K562 (cell line): ENCODE measurements around the gene TIMP1. TPM values are rescaled to one million over a fixed set of nuclear protein-coding genes. Genes with fewer than 3 reads are reported as not detected.

Experiments
- ATAC-seq: fragments of 200-7000 bp; cut with Tn5 transposase; 3 replicates; pipeline ENCODE4 v1.9.1; 2020; ENCODE audit warnings: moderate library complexity
- BruUV-seq: library from RNA; stranded (reverse); fragments of 400-500 nt; replicated peaks from 2 replicates; lab custom pipeline; 2021; lab: Mats Ljungman, UMichigan
- CTCF ChIA-PET: fragments of 300-600 bp; formaldehyde crosslinking; extraction: SDS; loops from one replicate; lab custom pipeline; 2021; ENCODE audit warnings: low intra/inter-chr PET ratio; lab: Yijun Ruan, JAX
- POLR2A ChIA-PET: fragments of 300-600, 350-650 bp; sonication (Branson Sonifier 250); formaldehyde crosslinking; extraction: SDS; loops from one replicate; lab custom pipeline; 2021; ENCODE audit warnings: antibody characterized with exemption, inconsistent platforms; lab: Yijun Ruan, JAX
- DNase-seq, 4 experiments: peaks; one replicate each; pipeline versions ENCODE4 v3.0.0 to v3.0.0-alpha.2; 2011 to 2018; ENCODE audit warnings: low spot score in 3 of 4, mixed read lengths in 3 of 4; ENCODE audit errors: extremely low read depth in 1 of 4
- FAIRE-seq: peaks from 2 replicates; lab custom pipeline; 2011; peaks lifted over from hg19 to GRCh38; lab: Jason Lieb, UNC
- H2AFZ ChIP-seq: 2 replicates; pipeline ENCODE4 v1.6.0; 2011; ENCODE audit warnings: low read depth, low read length, control low read depth, inconsistent platforms
- H3K27ac ChIP-seq: fragments of 200-600 bp; 3 replicates; pipeline ENCODE4 v1.8.0; 2011; ENCODE audit warnings: low read depth, mild to moderate bottlenecking, control low read depth, inconsistent platforms, low read length, moderate library complexity, mixed read lengths; ENCODE audit errors: extremely low read depth
- H3K27me3 ChIP-seq, 2 experiments: fragments of 300-600 bp in 1 of 2; 2 replicates in 1 of 2; 3 replicates in 1 of 2; pipeline versions ENCODE4 v1.6.0 to v1.8.0; 2011; ENCODE audit warnings: inconsistent platforms in 2 of 2, low read length in 2 of 2, mild to moderate bottlenecking in 1 of 2, mixed read lengths in 1 of 2, moderate library complexity in 1 of 2; ENCODE audit not compliant: control insufficient read depth in 2 of 2, insufficient read depth in 2 of 2
- H3K36me3 ChIP-seq: fragments of 300-600 bp; 3 replicates; pipeline ENCODE4 v1.8.0; 2011; ENCODE audit warnings: mild to moderate bottlenecking, low read length, inconsistent platforms; ENCODE audit not compliant: control insufficient read depth, insufficient read depth
- H3K4me1 ChIP-seq, 2 experiments: fragments of 200-600 bp in 1 of 2; replicated peaks in 1 of 2; 2 replicates in 1 of 2; 3 replicates in 1 of 2; pipeline versions ENCODE4 v1.5.1 to v1.8.0; 2011; ENCODE audit warnings: inconsistent platforms in 2 of 2, low read length in 2 of 2, mild to moderate bottlenecking in 1 of 2, mixed read lengths in 1 of 2, moderate library complexity in 1 of 2; ENCODE audit not compliant: control insufficient read depth in 2 of 2, insufficient read depth in 2 of 2
- H3K4me2 ChIP-seq: 2 replicates; pipeline ENCODE4 v1.6.1; 2011; ENCODE audit warnings: low read length, control low read depth, inconsistent platforms, mixed read lengths; ENCODE audit not compliant: insufficient read depth
- H3K4me3 ChIP-seq: fragments of 200-600 bp; sonication (generic), shearing (Covaris generic); 2 replicates; pipeline ENCODE4 v1.5.1; 2016; ENCODE audit warnings: control low read depth, inconsistent platforms
- H3K79me2 ChIP-seq: fragments of 200-600 bp; 3 replicates; pipeline ENCODE4 v1.8.0; 2011; ENCODE audit warnings: low read length, inconsistent platforms; ENCODE audit not compliant: control insufficient read depth, insufficient read depth
- H3K9ac ChIP-seq, 2 experiments: 2 replicates each; pipeline versions ENCODE4 v1.6.0 to v1.6.1; 2011; ENCODE audit warnings: low read depth in 2 of 2, low read length in 2 of 2, control low read depth in 1 of 2, inconsistent platforms in 1 of 2, mild to moderate bottlenecking in 1 of 2, mixed read lengths in 1 of 2; ENCODE audit not compliant: insufficient read depth in 1 of 2
- H3K9me1 ChIP-seq: one replicate; pipeline ENCODE4 v1.6.0; 2011; ENCODE audit warnings: inconsistent platforms, mild to moderate bottlenecking, low read length, moderate library complexity; ENCODE audit not compliant: control insufficient read depth, insufficient read depth
- H3K9me3 ChIP-seq: replicated peaks from 2 replicates; pipeline ENCODE4 v1.5.1; 2011; ENCODE audit warnings: low read depth, low read length, inconsistent platforms; ENCODE audit not compliant: control insufficient read depth, insufficient read depth
- H4K20me1 ChIP-seq: replicated peaks from 2 replicates; pipeline ENCODE4 v1.6.1; 2011; ENCODE audit warnings: low read length, inconsistent platforms, mixed read lengths; ENCODE audit not compliant: control insufficient read depth, insufficient read depth
- CAMTA2 ChIP-seq: fragments of 250-450 bp; sonication (Bioruptor Pico); conservative IDR thresholded peaks from 2 replicates; pipeline ENCODE4 v1.5.1; 2022
- SIN3B ChIP-seq: fragments of 450-650 bp; IDR thresholded peaks from 2 replicates; pipeline ENCODE4 v1.6.1; 2017; ENCODE audit warnings: low read depth, mild to moderate bottlenecking, moderate library complexity
- SNRNP70 ChIP-seq: fragments of 200-400 bp; formaldehyde crosslinking; optimal IDR thresholded peaks from 2 replicates; pipeline ENCODE3; 2017; ENCODE audit warnings: low read depth, low read length
- U2AF1 ChIP-seq: fragments of 200-400 bp; formaldehyde crosslinking; optimal IDR thresholded peaks from 2 replicates; pipeline ENCODE3; 2017; ENCODE audit warnings: mild to moderate bottlenecking, low read depth, low read length, moderate library complexity
- ZFX ChIP-seq: sonication (generic); formaldehyde crosslinking; IDR thresholded peaks from 2 replicates; pipeline ENCODE4 v1.8.0; 2022; ENCODE audit warnings: mild to moderate bottlenecking, missing genetic modification reagents, moderate library complexity
- ZNF232 ChIP-seq: sonication (generic); formaldehyde crosslinking; IDR thresholded peaks from 2 replicates; pipeline ENCODE4 v1.8.0; 2022; ENCODE audit warnings: mild to moderate bottlenecking, missing genetic modification reagents
- WGBS: fragments of 100-300 bp; shearing (Covaris generic); methylation state at CpG from one replicate; pipeline ENCODE4 v1.1.6; 2016; ENCODE audit warnings: low coverage, mixed read lengths; ENCODE audit not compliant: insufficient coverage; ENCODE audit errors: missing lambda C conversion rate; 5-methylcytosine and 5-hydroxymethylcytosine counted together
- in situ Hi-C: fragments of 300-500 bp; cut with MboI; formaldehyde crosslinking; loops from 4 replicates; pipeline ENCODE4 v1.15.0; 2018; ENCODE audit warnings: inconsistent platforms, mixed read lengths
- intact Hi-C: fragments of 100-400 bp; cut with micrococcal nuclease; formaldehyde crosslinking; loops from 2 replicates; pipeline ENCODE4 v1.14.2; 2022
- polyA plus RNA-seq, 8 experiments: library from polyadenylated mRNA; depleted of rRNA in 4 of 8; stranded (reverse) in 5 of 8; unstranded in 3 of 8; fragments of >200 nt; fragmentation: Nextera tagmentation in 2 of 8; fragmentation: Illumina TruSeq in 1 of 8; extraction: Ambion mirVana in 2 of 8; extraction: Trizol in 1 of 8; gene quantifications; 2 replicates each; pipeline versions ENCODE4 v1.2.1 to v1.2.3, GENCODE V29; 2011 to 2014; ENCODE audit warnings: inconsistent platforms in 1 of 8, missing spikeins in 1 of 8
- total RNA-seq, 7 experiments: library from RNA; depleted of rRNA in 6 of 7; stranded (reverse); fragments of >200 nt in 6 of 7; fragmentation: Illumina TruSeq in 2 of 7; extraction: Trizol in 2 of 7; gene quantifications; 2 replicates each; pipeline versions ENCODE4 v1.2.1 to v1.2.3, GENCODE V29; 2011 to 2021; ENCODE audit warnings: low replicate concordance in 1 of 7
- TF ChIP-seq, protein P1 (sequence below): fragments of 200-600 bp; sonication (generic); IDR thresholded peaks from one replicate; pipeline ENCODE4 v1.6.1; 2012; ENCODE audit warnings: mild to moderate bottlenecking, low read depth, low read length, inconsistent platforms

The TIMP1 gene
- total and polyA plus RNA-seq, 9 of the 15 experiments (the other 6 are each of a cell fraction or from before 2014, with no cell fraction given), result 115 to 699 (median 273) TPM

DNA sequence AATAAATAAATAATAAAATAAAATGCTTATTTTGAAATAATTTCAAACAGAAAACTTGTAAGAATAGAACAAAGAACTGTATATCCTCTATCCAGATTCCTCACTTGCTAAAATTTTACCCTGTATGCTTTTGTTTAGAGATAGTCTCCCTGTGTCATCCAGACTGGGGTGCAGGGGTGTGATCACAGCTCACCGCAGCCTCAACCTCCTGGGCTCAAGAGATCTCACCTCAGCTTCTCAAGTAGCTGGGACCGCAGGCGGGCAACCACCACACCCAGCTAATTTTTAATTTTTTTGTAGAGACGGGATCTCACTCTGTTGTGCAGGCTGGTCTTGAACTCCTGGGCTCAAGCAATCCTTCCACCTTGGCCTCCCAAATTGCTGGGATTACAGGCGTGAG, 38.7 kb upstream of the TIMP1 start:
- TF ChIP-seq U2AF1 (no peak), SIN3B (no peak), ZNF232 (CRISPR knock-in tag) (no peak), CAMTA2 (CRISPR knock-in tag) (no peak), ZFX (no peak), SNRNP70 (no peak)
- TF ChIP-seq, protein P1, sequence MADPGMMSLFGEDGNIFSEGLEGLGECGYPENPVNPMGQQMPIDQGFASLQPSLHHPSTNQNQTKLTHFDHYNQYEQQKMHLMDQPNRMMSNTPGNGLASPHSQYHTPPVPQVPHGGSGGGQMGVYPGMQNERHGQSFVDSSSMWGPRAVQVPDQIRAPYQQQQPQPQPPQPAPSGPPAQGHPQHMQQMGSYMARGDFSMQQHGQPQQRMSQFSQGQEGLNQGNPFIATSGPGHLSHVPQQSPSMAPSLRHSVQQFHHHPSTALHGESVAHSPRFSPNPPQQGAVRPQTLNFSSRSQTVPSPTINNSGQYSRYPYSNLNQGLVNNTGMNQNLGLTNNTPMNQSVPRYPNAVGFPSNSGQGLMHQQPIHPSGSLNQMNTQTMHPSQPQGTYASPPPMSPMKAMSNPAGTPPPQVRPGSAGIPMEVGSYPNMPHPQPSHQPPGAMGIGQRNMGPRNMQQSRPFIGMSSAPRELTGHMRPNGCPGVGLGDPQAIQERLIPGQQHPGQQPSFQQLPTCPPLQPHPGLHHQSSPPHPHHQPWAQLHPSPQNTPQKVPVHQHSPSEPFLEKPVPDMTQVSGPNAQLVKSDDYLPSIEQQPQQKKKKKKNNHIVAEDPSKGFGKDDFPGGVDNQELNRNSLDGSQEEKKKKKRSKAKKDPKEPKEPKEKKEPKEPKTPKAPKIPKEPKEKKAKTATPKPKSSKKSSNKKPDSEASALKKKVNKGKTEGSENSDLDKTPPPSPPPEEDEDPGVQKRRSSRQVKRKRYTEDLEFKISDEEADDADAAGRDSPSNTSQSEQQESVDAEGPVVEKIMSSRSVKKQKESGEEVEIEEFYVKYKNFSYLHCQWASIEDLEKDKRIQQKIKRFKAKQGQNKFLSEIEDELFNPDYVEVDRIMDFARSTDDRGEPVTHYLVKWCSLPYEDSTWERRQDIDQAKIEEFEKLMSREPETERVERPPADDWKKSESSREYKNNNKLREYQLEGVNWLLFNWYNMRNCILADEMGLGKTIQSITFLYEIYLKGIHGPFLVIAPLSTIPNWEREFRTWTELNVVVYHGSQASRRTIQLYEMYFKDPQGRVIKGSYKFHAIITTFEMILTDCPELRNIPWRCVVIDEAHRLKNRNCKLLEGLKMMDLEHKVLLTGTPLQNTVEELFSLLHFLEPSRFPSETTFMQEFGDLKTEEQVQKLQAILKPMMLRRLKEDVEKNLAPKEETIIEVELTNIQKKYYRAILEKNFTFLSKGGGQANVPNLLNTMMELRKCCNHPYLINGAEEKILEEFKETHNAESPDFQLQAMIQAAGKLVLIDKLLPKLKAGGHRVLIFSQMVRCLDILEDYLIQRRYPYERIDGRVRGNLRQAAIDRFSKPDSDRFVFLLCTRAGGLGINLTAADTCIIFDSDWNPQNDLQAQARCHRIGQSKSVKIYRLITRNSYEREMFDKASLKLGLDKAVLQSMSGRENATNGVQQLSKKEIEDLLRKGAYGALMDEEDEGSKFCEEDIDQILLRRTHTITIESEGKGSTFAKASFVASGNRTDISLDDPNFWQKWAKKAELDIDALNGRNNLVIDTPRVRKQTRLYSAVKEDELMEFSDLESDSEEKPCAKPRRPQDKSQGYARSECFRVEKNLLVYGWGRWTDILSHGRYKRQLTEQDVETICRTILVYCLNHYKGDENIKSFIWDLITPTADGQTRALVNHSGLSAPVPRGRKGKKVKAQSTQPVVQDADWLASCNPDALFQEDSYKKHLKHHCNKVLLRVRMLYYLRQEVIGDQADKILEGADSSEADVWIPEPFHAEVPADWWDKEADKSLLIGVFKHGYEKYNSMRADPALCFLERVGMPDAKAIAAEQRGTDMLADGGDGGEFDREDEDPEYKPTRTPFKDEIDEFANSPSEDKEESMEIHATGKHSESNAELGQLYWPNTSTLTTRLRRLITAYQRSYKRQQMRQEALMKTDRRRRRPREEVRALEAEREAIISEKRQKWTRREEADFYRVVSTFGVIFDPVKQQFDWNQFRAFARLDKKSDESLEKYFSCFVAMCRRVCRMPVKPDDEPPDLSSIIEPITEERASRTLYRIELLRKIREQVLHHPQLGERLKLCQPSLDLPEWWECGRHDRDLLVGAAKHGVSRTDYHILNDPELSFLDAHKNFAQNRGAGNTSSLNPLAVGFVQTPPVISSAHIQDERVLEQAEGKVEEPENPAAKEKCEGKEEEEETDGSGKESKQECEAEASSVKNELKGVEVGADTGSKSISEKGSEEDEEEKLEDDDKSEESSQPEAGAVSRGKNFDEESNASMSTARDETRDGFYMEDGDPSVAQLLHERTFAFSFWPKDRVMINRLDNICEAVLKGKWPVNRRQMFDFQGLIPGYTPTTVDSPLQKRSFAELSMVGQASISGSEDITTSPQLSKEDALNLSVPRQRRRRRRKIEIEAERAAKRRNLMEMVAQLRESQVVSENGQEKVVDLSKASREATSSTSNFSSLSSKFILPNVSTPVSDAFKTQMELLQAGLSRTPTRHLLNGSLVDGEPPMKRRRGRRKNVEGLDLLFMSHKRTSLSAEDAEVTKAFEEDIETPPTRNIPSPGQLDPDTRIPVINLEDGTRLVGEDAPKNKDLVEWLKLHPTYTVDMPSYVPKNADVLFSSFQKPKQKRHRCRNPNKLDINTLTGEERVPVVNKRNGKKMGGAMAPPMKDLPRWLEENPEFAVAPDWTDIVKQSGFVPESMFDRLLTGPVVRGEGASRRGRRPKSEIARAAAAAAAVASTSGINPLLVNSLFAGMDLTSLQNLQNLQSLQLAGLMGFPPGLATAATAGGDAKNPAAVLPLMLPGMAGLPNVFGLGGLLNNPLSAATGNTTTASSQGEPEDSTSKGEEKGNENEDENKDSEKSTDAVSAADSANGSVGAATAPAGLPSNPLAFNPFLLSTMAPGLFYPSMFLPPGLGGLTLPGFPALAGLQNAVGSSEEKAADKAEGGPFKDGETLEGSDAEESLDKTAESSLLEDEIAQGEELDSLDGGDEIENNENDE, result no peak
- CTCF ChIA-PET, result no interaction called here
- H3K79me2 ChIP-seq, result no peaks in the 10 kb centered on the region
- DNase-seq, result no peak
- no peaks in the 10 kb centered on the region for H3K27me3 ChIP-seq
- H2AFZ ChIP-seq, result no peak overlapping the region
- no peak overlapping the region for H3K27ac ChIP-seq
- in situ Hi-C loops (no loop called here), intact Hi-C loops (no loop called here)
- BruUV-seq, result no TSS peak
- peaks cover 0 to 8% of the 10 kb centered on the region in 2 experiments; a peak in 3 of 5 replicates for H3K4me1 ChIP-seq
- H4K20me1 ChIP-seq, result no peaks in the 10 kb centered on the region
- WGBS, result 74% methylated on average over 4 of the region's 5 CpGs
- no peak for FAIRE-seq
- no peak for ATAC-seq
- no peak overlapping the region for H3K9ac ChIP-seq
- no peak overlapping the region for H3K4me2 ChIP-seq
- POLR2A ChIA-PET, result no interaction called here
- no peaks in the 10 kb centered on the region for H3K9me1 ChIP-seq
- no peaks in the 10 kb centered on the region for H3K36me3 ChIP-seq
- H3K9me3 ChIP-seq, result no peaks in the 10 kb centered on the region
- no peak overlapping the region for H3K4me3 ChIP-seq
